HG03066 (cell line): ENCODE measurements around the gene RAP1B.

Source experiments
- ATAC-seq: cut with Tn5 transposase; IDR thresholded peaks from one replicate; pipeline ENCODE4 v1.9.1; 2021; ENCODE audit warnings: low read depth; ENCODE audit not compliant: unreplicated experiment

The RAP1B gene

DNA sequence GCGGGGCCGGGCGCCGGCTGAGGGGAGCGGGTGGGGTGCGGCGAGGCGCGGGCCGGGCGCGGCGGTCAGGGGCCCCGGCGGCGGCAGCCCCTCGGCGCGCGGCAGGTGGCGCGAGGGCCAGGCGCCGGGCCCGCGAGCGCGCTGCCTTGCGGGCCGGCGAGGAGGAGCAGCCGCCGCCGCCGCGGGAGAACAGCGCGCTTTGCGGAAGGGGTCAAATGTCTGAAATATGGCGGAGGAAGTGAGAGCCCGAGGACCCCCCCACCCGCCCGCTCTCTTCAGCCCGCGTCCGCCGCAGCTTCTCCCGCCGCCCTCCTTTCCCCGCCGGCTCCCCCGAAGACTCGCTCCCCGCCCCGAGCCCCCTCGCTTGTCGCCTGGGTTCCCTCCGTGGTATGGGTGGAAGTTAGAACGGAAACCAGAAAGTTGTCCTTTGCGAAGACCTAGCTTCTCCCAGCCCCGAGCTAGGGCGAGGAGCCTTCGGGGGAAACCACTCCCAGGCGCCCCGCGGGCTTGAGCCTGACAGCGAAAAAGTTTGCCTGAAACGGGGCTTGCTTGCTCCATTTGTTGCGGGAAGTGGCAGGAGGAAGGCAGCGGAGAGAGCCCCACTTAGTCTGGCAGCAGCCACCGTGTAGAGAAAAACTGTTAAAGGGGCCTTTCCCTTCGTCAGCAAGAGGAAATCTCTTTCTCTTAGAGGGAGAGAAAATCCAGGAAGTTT is 551 bp downstream of the RAP1B start:
- ATAC-seq, result peak; percentile 28

DNA sequence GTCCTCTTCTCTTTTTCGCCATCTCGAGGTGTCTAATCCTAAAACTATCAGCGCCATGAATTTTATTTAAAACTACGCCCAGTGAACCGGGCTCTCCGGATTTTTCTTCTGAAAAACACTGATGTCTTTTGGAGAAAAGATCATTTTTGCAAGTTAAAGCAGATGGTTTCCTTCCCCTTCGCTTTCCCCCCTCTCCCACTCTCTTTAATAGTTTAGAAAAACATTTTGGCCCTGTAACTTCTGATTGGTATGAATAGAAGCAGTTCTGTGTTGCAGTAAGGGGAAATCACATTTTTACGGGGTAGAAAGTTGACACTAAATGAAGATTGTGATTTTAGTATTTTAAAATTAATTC is 1.1 kb downstream of the RAP1B start:
- ATAC-seq, result no peak

GRCh38 chr12:68612202-68612601 is 1.5 kb downstream of the RAP1B start:
- no peak for ATAC-seq

DNA sequence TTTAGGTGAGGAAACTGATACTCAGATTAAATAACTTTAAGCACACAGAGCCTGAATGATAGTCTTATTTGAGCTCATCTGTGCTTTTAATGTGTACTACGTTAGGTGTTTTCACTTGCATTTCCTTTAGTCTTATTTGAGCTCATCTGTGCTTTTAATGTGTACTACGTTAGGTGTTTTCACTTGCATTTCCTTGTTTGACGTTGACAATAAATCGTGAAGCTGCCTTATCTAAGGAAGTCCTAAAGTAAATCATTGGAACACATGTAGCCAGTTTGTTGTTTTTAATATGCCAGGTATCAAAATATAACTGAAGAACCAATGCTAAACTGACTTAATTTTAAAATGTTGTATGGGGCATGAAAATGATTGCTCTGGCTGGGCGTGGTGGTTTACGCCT is 2.0 kb downstream of the RAP1B start:
- no peak for ATAC-seq

GRCh38 chr12:68613209-68613904 is 2.7 kb downstream of the RAP1B start:
- ATAC-seq, result no peak

DNA sequence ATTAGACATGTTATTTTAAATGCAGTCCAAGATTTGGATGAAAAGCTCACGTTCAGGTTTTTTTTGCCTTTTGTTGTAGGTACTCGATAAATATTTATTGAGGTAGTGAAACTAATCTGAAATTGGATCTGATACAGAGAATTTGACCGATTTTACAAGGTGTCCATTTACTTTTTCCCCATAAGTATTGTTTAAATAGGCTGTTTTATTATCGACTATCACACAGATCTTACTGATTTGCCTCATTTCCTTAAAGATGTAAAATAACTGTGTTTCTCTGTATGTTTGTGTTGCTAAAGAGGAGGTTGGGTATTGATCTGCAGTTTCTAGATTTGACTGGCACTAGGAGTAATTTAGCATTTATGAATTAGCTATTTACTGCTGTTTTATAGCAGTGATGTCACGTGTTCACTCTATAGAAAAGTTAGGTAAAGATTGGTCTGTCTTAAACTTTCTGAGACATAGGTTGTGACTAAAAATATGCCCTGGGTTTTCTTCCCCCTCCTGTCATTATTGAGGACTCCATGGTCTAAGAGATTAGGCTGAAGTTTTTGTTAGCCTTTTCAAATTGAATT is 3.5 kb downstream of the RAP1B start:
- no peak for ATAC-seq

- ATAC-seq, result no peak
Measured at GRCh38 chr12:68614769-68615168, 4.1 kb downstream of the RAP1B start.

DNA sequence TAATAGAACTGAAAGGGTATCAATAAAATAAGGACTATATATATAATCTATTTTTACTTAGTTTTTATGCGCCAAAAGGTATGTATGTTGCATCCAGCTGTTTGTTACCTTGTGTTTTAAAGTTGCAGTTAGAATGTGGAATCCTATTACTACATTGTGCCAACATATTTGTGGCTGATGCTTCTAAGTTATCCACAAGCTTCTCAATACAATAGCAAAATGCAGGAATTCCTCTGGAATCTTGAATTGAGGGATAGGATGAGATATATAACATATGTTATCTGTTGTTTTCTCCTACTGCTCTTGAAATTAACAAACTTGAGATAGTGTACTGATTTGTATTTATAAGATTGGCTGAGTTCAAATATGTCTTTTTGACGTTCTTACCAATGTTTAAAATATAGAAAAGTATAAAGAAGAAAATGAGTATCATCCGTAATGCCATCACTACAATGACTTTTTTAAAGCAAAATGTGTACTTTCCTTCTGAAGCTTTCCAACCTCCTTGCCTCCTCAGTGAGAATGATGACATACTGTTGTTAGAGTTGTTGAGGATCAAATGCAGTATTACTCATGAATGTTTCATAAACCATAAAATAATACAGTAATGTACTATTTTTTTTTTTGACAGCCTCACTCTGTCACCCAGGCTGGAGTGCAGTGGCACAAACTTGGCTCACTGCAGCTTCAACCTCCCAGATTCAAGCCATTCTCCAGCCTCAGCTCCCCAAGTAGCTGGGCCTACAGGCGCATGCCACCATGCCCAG is 6.6 kb downstream of the RAP1B start:
- no peak for ATAC-seq

- ATAC-seq, result no peak
Measured at GRCh38 chr12:68619541-68619940, 8.8 kb downstream of the RAP1B start.

GRCh38 chr12:68620519-68621471 is 10.1 kb downstream of the RAP1B start:
- no peak for ATAC-seq

- no peak for ATAC-seq
Measured at GRCh38 chr12:68621472-68622081, 10.9 kb downstream of the RAP1B start.

DNA sequence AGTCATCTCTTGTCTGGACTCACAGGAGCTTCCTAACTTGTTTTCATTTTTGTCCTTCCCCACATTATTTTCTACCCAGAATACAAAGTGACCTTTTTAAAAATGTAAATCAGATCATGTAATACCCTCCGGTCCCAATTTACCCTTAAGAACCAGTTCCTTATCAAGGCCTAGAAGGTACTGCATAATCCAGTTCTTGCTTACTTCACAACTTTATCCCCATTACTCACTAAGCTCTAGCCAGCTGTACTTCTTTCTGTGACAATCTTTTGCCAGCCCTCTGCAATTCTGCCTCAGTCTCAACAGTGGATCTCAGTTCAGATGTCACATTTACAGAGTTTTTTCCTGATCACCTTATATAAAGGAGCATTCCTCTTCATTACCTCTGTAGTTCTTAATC is 11.6 kb downstream of the RAP1B start:
- no peak for ATAC-seq

DNA sequence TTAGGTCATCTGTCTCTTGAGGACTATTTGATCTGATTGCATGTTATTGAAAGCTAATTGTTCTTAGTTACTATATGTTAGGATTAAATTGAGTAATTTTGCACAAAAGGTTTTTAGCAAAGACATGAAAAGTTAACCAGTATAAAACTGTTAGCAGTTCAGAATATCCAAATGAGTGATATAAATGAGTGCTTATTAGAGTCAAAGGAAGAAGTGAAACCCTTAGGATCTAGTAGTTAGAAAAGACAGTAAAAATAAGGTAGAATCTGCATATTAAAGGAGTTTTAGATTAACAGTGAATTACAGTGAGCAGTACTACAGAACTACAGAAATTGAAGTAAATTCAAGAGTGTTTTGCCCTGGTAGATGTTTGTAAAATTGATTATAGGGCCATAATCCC is 12.4 kb downstream of the RAP1B start:
- ATAC-seq, result no peak

DNA sequence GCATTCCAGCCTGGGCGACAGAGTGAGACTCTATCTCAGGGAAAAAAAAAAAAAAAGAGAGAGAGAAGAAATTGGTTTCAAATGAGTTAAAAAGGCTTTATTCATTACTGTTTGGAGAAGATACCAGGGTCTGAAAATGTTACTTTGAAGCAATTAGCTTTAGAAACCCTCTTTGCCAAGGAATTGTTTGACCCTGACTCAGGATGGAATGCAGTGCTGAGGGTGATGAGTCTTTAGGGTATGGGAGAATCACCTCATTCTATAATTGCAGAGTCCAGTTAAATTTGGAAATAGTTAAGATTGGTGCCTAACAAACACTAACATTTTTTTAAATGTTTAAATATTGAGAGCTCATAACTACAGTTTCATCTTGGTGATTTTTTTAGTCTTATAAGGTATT is 13.3 kb downstream of the RAP1B start:
- ATAC-seq, result no peak

DNA sequence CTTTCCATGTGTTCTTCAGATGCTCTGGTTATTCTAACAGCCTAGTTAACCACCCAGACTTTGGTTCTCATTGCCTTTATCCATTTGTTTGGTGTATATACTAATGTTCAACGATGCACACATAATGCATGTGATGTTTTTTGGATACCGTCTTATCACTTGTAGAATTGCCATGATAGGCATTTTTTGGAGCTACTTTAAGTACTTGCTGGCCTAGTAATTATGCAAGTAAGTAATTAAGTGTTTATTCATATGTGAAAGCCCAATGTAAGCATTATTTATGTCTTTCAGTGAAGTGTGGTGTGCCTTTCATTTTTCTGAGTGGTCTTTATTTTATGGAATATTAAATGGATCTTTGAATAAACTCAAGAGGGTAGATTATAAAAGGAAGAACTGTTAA is 14.2 kb downstream of the RAP1B start:
- no peak for ATAC-seq

- ATAC-seq, result no peak
Measured at GRCh38 chr12:68627673-68628319, 17.1 kb downstream of the RAP1B start.

DNA sequence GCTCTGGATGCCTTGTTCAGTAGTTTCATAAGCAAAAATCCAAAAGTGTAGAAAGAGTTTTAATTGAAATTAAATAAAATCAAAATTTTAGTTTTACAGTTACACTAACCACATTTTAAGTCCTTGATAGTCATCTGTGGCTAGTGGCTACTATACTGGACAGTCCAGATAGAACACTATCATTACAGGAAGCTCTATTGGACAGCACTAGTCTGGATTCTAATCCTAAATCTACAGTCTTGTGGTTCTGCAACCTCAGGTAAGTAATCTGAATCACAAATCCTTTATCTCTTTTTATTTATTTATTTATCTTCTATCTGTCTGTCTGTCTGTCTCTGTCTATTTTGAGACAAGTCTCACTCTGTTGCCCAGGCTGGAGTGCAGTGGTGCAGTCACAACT is 18.0 kb downstream of the RAP1B start:
- ATAC-seq, result no peak

GRCh38 chr12:68630050-68630449 is 19.4 kb downstream of the RAP1B start:
- ATAC-seq, result no peak

DNA sequence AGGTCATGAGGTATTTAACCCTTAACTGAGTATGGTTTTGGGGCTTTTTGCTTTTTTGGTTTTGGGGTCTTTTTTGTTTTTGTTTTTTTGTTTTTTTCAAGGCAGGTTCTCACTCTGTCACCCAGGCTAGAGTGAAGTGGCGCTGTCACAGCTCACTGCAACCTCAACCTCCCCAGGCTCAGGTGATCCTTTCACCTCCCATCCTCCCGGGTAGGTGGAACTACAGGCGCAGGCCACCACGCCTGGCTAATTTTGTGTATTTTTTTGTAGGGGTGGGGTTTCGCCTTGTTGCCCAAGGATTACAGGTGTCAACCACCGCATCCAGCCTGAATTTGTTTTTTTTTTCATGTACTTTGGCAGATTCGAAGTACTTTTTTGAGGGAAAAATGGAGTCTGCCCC is 19.9 kb downstream of the RAP1B start:
- no peak for ATAC-seq
